GM19193 (cell line): ENCODE data around the gene CNTNAP1.

Experiments
- POLR2A ChIP-seq: IDR thresholded peaks from 4 replicates; pipeline ENCODE4 v1.6.1; 2011; ENCODE audit not compliant: insufficient read depth, insufficient read length; ENCODE audit errors: extremely low read depth

Gene CNTNAP1

DNA sequence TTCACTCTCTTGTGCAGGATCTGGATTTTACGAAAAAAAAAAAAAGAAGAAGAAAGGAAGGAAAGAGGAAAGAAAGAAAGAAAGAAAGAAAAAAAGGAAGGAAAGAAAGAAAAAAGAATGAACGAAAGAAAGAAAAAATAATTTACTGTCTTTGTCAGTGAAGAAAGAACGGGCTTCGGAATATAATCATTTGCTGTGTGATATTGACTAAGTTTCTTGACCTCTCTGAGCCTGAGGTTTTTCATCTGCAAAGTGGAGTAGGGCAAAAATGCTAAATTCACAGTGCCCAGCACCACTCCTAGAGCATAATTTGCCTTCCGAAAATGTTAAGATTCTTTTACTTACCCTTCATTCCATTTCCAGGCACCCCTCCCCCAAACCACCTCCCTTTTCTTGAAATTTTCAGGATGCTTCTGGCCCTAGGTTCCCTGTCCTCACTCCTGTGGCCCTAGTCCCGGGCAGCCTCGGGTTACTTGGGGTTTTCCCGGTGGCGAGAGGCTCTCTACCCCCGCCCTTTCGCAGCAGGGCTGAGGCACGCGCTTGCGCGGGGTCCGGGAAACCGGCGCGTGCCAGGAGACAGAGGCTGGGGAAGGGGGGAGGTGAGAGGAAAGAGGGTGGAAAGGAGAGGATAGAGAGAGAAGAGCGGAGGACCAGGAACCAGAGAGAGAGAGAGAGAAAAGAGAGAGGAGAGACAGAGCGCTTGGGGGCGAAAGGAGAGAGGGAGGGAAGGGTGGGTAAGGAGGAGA is at the start of gene CNTNAP1:
Gene CNTNAP1, plus strand, starts transcription at position 556 of the 746 bp plus-strand sequence. CDS start 299 bp downstream, outside the sequence.
- TF ChIP-seq POLR2A: no peak

GRCh38 chr17:42632949-42633444 is 49.3 kb upstream of the CNTNAP1 start:
- TF ChIP-seq POLR2A: no peak

GRCh38 chr17:42639525-42640113 is 42.7 kb upstream of the CNTNAP1 start:
- TF ChIP-seq POLR2A: no peak

GRCh38 chr17:42640121-42640520 is 42.2 kb upstream of the CNTNAP1 start:
- no peak for TF ChIP-seq POLR2A

- TF ChIP-seq POLR2A: no peak
Measured at GRCh38 chr17:42642336-42642735, 40.0 kb upstream of the CNTNAP1 start.

DNA sequence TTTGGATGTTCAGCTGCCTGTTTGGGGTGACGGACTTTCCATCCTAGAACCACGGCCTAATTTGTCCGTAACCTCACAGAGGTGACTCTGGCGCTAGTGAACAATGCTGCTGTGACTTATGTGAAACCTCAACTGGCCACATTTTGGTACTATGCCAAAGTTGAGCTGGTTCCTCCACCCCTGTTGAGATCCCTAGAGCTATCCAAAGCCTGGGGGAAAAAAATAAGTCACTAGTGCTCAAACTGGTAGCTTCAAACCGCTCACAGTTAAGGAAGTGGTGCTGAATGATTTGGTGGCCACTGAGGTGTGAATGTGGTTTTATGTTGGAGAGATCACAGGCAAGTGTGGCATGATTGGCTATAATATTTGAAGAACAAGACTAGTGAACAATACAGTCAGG is 34.6 kb upstream of the CNTNAP1 start:
- no peak for TF ChIP-seq POLR2A

DNA sequence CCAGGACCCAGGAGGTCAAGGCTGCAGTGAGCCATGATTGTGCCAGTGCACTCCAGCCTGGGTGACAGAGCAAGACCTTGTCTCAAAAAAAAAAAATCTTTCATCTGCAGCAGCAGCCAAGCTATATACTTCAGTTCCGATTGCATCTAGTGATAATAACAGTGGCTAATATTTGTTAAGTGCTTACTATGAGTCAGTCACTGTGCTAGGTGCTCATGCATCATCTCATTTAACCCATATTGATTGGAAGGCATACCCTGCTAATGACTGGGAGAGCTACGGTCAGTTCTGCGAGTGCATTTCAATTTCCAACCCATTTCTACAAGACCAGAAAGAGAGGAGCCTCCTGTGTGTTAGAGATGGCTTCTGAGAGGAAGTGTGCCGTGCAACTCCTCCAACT is 30.9 kb upstream of the CNTNAP1 start:
- no peak for TF ChIP-seq POLR2A

GRCh38 chr17:42653179-42654124 is 28.9 kb upstream of the CNTNAP1 start:
- TF ChIP-seq POLR2A: no peak

GRCh38 chr17:42655528-42655927 is 26.8 kb upstream of the CNTNAP1 start:
- no peak for TF ChIP-seq POLR2A

- no peak for TF ChIP-seq POLR2A
Measured at GRCh38 chr17:42657824-42658588, 24.3 kb upstream of the CNTNAP1 start.

- TF ChIP-seq POLR2A: peak; percentile 71
Measured at GRCh38 chr17:42659079-42659931, 23.0 kb upstream of the CNTNAP1 start, which contains the start of gene TUBG2. Gene TUBG2, plus strand, starts transcription at chr17:42659284. Its CDS starts 220 bp downstream, at chr17:42659504.

DNA sequence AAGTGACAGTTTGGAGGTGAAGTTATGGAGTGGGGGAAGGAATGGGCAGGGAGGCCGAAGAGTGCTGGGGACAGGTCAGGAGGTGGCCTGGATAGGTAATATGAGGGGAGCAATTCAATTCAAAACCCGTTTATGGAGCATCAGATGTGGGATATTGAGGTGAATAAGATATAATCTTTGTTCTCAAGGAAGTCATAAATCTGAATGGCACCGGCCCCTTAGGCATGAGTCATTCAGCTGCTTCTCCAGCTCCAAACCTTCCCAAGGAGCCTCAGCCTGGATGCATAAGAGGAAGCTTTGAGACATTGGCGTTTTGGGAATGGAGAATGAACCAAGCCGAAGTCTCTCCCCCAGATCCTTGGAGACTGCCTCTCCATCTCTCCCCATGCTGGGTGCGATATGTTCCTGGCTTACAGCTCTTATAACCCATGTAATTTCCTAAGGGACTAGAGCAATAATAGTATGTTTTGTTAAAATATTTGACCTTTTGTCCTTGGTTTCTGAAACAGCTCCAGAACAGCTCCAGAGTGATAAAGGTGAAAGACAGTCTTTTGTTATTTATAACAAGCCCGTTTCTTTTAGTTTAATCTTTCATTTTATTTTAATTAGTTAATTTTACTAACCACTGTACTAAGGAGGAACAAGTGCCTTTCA is 21.5 kb upstream of the CNTNAP1 start:
- TF ChIP-seq POLR2A: no peak

DNA sequence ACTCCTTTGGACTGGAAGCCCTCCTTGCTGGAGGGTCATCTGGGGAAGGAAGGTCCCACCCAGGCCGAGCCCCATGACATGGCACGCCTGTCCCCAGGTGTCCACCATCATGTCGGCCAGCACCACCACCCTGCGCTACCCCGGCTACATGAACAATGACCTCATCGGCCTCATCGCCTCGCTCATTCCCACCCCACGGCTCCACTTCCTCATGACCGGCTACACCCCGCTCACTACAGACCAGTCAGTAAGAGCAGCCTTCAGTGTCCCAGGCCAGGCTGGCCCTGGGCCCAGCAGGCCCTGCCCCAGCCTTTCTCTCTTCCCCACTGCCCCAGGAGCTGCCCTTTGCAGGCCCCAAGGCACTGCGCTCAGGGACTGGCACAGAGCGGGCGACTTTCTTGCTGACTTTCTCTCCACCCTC is 16.7 kb upstream of the CNTNAP1 start:
- TF ChIP-seq POLR2A: no peak

GRCh38 chr17:42667088-42667951 is 15.0 kb upstream of the CNTNAP1 start:
- no peak for TF ChIP-seq POLR2A
